NCI-H2107 treated with DMSO at 0.1 percent for 48 hours (cell line): ENCODE results near the gene UBXN2A.
A peak's percentile ranks its signal among the peaks of the same experiment; 100 is the strongest.
"Not testable (repeated sequence)": the region's sequence is repeated elsewhere in the genome, so short reads cannot be mapped to it uniquely, and the experiment has no call there.

Experiments
- DNase-seq: peaks from one replicate; lab custom pipeline; 2025; ENCODE audit not compliant: unreplicated experiment; lab: John Stamatoyannopoulos, UW

Gene UBXN2A

GRCh38 chr2:23940718-23941620, 706 bp downstream of the UBXN2A start:
- DNase-seq, result peak; percentile 42

GRCh38 chr2:23941644-23942043, 1.4 kb downstream of the UBXN2A start:
- no peak for DNase-seq

DNA sequence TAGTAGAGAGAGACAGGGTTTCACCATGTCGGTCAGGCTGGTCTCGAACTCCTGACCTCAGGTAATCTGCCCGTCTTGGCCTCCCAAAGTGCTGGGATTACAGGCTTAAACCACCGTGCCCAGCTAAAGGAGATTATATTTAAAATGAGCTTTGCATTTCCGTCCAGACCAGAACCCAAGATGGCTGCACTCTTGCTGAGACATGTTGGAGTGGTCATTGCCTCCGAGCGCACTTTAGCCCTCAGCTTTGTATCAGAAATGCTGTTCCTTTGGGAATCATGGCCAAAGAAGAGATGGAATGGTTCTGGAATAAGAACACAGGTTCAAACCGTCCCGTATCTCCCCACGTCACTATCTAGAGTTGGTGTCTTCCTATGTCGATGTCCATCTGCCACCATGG, 3.4 kb downstream of the UBXN2A start:
- DNase-seq, result no peak

- no peak for DNase-seq
Measured at GRCh38 chr2:23944527-23944926, 4.3 kb downstream of the UBXN2A start.

- DNase-seq, result no peak
Measured at GRCh38 chr2:23944976-23945375, 4.7 kb downstream of the UBXN2A start.

- DNase-seq, result no peak
Measured at GRCh38 chr2:23947350-23947749, 7.1 kb downstream of the UBXN2A start.

DNA sequence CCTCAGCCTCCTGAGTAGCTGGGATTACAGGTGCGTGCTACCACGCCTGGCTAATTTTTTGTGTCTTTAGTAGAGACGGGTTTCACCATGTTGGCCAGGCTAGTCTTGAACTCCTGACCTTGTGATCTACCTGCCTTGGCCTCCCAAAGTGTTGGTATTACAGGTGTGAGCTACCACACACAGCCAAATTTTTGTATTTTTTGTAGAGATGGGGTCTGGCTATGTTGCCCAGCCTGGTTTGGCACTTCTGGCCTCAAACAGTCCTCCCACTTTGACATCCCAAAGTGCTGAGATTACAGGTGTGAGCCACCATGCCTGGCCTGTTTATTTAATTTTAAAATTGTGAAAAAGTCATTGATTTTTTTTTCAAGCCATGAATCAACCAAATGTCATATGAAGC, 12.3 kb downstream of the UBXN2A start:
- DNase-seq, result not testable (repeated sequence)

DNA sequence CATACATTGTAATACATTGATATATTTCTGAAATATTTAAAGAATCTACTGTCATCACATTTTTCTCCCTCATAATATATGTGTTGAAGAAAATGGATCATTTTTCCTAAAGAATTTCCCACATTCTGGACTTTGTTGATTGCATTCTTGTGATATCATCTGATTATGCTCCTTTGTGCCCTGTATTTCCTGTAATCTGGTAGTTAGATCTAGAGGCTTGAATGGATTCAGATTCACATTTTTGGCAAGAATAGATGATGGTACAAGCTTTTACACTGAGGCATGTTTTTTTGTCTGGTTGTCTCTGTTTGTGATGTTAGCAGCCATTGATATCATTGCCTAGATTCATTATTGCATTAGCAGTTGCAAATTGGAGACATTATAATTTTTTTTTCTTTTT, 13.4 kb downstream of the UBXN2A start:
- DNase-seq, result no peak

DNA sequence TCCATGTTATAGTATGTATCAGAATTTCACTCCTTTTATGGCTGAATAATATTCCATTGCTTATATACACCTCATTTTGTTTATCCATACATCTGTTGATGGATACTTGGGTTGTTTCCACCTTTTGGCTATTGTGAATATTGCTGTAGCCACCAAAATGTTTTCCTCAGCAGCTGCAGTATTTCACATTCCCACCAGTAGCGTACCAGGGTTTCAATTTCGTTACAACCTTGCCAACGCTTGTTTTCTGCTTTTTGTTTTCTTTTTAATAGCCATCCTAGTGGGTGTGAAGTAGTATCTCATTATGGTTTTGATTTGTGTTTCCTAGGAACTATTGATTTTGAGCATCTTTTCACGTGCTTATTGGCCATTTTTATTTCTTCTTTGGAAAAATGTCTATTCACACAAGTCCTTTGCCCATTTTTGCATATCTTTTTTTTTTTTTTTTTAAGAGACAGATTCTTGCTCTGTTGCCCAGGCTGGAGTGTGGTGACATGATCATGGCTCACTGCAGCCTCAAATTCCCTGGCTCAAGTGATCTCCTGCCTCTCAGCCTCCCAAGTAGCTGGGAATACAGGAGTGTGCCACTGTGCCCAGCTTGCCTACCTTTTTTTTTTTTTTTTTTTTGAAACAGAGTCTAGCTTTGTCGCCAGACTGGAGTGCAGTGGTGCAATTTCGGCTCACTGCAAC, 14.2 kb downstream of the UBXN2A start:
- DNase-seq, result no peak

DNA sequence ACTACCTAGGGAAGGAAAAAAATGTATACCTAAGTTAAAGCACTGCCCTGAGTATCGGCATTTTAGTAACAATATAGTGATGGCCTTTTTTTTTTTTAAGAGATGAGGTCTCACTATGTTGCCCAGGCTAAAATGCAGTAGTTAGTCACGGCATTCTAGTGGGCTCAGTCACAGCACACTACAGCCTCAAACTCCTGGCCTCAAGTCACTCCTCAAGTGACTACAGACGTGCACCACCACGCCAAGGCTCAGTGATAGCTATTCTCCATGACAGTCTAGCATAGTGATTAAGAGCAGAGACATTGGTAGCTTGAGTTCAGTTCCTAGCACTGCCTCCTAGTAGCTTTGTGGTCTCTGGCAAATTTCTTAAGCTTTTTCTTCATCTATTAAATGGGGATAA, 27.6 kb downstream of the UBXN2A start:
- DNase-seq, result no peak

DNA sequence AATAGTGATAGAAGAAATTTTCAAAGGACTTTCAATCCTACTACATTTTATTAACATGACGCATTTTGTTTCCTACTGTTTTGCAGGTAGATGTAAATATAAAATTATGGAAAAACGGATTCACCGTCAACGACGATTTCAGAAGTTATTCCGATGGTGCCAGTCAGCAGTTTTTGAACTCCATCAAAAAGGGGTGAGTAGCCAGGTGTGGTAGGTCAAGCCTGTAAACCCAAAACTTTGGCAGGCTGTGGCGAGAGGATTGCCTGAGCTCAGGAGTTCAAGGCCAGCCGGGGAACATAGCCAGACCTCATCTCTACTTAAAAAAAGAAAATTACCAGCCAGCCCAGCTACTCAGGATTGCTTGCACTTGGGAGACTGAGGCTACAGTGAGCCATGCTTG, 36.6 kb downstream of the UBXN2A start:
- DNase-seq, result no peak

- DNase-seq, result peak; percentile 47
Measured at GRCh38 chr2:23988371-23988770, 48.1 kb downstream of the UBXN2A start.

- no peak for DNase-seq
Measured at GRCh38 chr2:23992931-23993330, 52.7 kb downstream of the UBXN2A start.

DNA sequence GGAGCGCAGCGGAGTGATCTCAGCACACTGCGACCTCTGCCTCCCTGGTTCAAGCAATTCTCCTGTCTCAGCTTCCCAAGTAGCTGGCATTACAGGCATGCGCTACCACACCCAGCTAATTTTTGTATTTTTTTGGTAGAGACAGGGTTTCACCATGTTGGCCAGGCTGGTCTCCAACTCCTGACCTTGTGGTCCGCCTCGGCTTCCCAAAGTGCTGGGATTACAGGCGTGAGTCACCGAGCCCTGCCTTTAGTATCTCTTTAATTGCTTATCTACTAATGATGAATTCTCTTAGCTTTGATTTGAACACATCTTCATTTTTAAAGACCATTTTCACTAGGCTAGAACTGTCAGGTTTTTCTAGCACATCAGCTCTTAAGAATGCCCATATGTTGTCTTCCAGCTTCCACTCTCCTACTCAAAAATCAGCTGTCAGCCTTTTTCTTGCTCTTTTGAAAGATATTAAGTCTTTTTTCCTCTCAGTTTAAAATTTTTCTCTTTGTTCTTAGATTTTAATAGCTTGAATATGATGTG, 53.5 kb downstream of the UBXN2A start:
- no peak for DNase-seq

- no peak for DNase-seq
Measured at GRCh38 chr2:23994567-23994966, 54.3 kb downstream of the UBXN2A start.

GRCh38 chr2:24007693-24008092, 67.4 kb downstream of the UBXN2A start:
- DNase-seq, result no peak

DNA sequence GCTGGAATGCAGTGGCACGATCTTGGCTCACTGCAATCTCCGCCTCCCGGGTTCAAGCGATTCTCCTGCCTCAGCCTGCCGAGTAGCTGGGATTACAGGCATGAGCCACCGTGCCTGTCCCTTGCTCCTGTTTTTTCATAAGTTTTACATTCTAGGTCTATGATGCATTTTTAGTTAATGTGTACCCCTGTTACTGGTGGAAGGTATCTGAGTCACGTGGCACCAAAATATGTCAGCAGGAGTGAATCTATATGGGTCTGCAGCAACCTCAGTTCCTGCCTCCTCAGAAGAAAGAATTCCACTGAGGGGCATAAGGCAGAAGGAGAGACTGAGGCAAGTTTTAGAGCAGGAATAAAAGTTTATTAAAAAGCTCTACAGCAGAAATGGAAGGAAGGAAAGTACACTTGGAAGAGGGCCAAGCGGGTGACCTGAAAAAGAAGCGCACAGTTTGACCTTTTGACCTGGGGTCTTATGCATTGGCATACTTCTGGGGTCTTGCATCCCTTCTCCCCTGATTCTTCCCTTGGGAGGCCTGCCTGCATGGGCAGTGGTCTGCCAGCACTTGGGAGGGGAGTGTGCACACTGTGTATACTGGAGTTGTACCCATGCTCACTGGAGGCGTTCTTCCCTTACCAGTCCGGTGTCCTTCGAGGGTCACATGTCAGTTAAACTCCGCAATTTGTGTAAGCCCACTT, 68.6 kb downstream of the UBXN2A start:
- no peak for DNase-seq

DNA sequence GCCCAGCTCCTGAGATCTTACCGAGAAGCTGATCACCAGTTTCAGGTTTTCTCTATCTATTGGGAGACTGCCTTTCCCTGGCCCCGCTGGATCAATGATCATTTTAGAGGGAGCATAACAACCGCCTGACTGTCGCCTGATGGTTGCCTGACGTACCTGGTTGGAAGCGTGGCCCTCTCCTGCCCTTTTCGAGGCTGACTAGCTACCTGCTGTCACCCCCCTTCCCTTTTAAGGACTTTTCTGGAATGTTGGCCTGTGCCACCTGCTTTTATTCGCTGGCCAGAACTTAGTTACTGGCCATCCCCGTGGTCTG, 69.1 kb downstream of the UBXN2A start:
- no peak for DNase-seq

DNA sequence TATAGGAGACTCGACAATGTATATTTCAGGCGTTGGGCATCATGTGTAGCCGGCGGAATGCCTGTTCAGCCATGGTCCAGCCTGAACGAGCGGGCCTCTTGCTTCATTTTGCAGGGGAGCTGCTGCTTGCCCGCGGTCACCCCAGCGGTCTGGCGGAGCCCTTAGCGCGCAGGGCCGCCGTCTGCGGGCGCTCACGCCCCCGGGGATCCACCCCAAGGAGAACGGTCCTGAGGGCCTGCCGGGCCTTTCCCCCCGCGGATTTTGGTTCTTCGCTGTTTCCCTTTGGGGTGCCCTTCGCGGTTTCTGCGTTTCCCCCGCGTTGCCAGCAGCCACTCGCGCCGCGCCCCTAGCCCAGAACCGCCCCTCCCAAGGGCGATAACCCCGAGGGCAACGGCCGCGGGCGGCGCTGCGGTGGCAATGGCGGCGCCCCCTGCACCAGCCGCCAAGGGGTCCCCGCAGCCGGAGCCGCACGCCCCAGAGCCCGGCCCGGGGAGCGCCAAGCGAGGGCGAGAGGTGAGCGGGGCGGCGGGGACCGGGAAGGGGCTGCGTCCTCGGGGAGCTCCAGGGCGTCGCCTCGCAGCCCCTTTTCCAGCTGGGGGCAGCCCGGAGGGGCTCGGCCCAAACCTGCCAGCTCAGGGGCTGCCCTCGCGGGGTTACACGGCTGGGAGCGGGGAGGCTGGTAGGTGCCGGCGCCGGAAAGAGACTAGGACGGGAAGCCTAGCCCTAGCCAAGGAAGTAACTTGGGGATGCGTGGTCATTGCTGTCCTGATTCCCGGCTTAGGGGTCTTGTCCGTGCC, 69.6 kb downstream of the UBXN2A start, which contains the start of gene MFSD2B:
TSS of gene MFSD2B (plus strand) at position 406 of the 797 bp plus-strand sequence. CDS start at position 418, 12 bp downstream.
- no peak for DNase-seq

DNA sequence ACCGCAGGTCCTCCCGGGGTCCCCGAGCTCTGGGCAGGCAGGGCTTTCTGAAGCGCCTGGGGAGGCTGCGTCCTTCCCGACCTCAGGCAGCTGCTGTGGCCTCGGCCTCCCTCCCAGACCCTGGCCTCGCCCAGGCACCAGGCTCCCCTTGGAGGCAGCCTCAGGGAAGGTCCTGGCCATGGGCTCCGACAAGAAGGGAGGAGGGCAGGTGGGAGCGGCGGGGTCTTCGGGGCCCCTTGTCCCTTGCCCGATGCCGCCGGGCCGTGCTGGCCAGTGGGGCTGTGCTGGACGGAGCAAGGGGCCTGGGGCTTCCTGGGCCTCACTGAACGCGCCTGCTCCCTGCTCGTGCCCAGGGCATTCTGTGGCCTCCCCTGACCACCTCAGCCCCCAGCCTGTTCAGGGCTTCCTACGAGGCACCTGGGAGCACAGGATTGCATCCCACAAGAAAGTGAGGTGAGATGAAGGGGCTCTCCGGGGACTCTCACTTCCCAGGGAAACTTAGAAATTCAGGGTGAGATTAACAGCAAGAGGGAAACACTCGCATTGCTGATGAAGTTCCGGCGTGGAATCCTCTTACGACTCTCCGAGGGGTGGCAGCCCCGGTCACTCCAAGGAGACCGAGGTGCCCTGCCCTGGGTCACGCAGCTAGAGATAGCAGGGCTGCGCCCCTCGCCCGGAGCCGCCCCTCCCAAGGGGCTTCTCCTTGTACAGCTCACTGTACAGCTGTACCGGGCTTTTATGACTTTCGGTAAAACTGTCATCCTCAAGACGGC, 70.4 kb downstream of the UBXN2A start:
- no peak for DNase-seq
